Liver (tissue), 3 donors: Measurements from ENCODE around the gene NHERF1.

Experiments used
- CTCF ChIP-seq: fragments of 150-350 bp; IDR thresholded peaks from 2 replicates; pipeline ENCODE4 v1.5.1; 2017; ENCODE audit warnings: improper control_type of control experiment, low read depth, low read length; ENCODE audit not compliant: missing input control
- EGR1 ChIP-seq, 2 donors: IDR thresholded peaks; 2 replicates each; pipeline ENCODE4 v1.6.1; 2016 to 2018; ENCODE audit warnings: antibody characterized with exemption in 2 of 2, low read depth in 2 of 2
- JUND ChIP-seq, 2 donors: IDR thresholded peaks; 2 replicates each; pipeline ENCODE4 v1.6.1; 2016; ENCODE audit warnings: antibody characterized with exemption in 2 of 2
- MAX ChIP-seq: IDR thresholded peaks from 2 replicates; pipeline ENCODE4 v1.6.1; 2016; ENCODE audit warnings: antibody characterized with exemption
- RAD21 ChIP-seq, 2 donors: IDR thresholded peaks; 2 replicates each; pipeline ENCODE4 v1.6.1; 2016; ENCODE audit warnings: antibody characterized with exemption in 2 of 2, mild to moderate bottlenecking in 2 of 2
- REST ChIP-seq: IDR thresholded peaks from 2 replicates; pipeline ENCODE4 v1.6.1; 2016; ENCODE audit warnings: antibody characterized with exemption, mild to moderate bottlenecking
- RXRA ChIP-seq, 2 donors: IDR thresholded peaks; 2 replicates each; pipeline ENCODE4 v1.6.1; 2017 to 2018; ENCODE audit warnings: antibody characterized with exemption in 2 of 2, mild to moderate bottlenecking in 1 of 2
- SP1 ChIP-seq: IDR thresholded peaks from 2 replicates; pipeline ENCODE4 v1.6.1; 2018; ENCODE audit warnings: antibody characterized with exemption, mild to moderate bottlenecking
- YY1 ChIP-seq: IDR thresholded peaks from 2 replicates; pipeline ENCODE4 v1.6.1; 2016; ENCODE audit warnings: antibody characterized with exemption, mild to moderate bottlenecking
- donor health status: healthy.
- donor health status: healthy.

GRCh38 chr17:74711058-74711824 lies 37.2 kb upstream of the NHERF1 start:
- TF ChIP-seq CTCF (no peak), REST (no peak), MAX (no peak), JUND (IDR thresholded peaks at IDR 0.05) (no peak), YY1 (no peak), RXRA (IDR thresholded peaks at IDR 0.05) (no peak), SP1 (no peak), RAD21 (IDR thresholded peaks at IDR 0.05) (no peak), EGR1 (IDR thresholded peaks at IDR 0.05; ENCODE audit: low read depth in 2 of 2) (no peak)
